GM12874 (cell line): ENCODE measurements around the gene FHOD1.

Experiments
- CTCF ChIP-seq: IDR thresholded peaks from 2 replicates; pipeline ENCODE4 v1.5.1; 2011; ENCODE audit warnings: low read depth, mild to moderate bottlenecking, control low read depth, low read length, moderate library complexity; ENCODE audit not compliant: insufficient read depth

Gene FHOD1

GRCh38 chr16:67188798-67189197, 58.5 kb downstream of the FHOD1 start:
- no peak for TF ChIP-seq CTCF

- no peak for TF ChIP-seq CTCF
Measured at GRCh38 chr16:67188323-67188722, 59.0 kb downstream of the FHOD1 start.

- no peak for TF ChIP-seq CTCF
Measured at GRCh38 chr16:67187175-67187890, 59.9 kb downstream of the FHOD1 start.

GRCh38 chr16:67186550-67186950, 60.7 kb downstream of the FHOD1 start:
- TF ChIP-seq CTCF, result no peak

GRCh38 chr16:67185651-67186134, 61.6 kb downstream of the FHOD1 start:
- no peak for TF ChIP-seq CTCF

- TF ChIP-seq CTCF, result peak; percentile 92
Measured at GRCh38 chr16:67184995-67185650, 62.2 kb downstream of the FHOD1 start.

GRCh38 chr16:67184453-67184994, 62.8 kb downstream of the FHOD1 start:
- TF ChIP-seq CTCF, result no peak
